ENCODE measurements around the gene VARS1. TPM values are rescaled to one million over a fixed set of nuclear protein-coding genes. Genes with fewer than 3 reads are reported as not detected.
"Not testable (repeated sequence)": the region's sequence is repeated elsewhere in the genome, so short reads cannot be mapped to it uniquely, and the experiment has no call there.

VARS1 gene
- total RNA-seq = 62.6 TPM
- long read RNA-seq, full-length matches to known transcripts = 1 of 55 reads
- long read RNA-seq, partial matches to known transcripts = 40 of 55 reads
- long read RNA-seq, other reads (novel, unspliced or antisense) = 14 of 55 reads

- DNase-seq (ENCODE audit: low spot score) = peak; percentile 98
These were observed at the start of gene VARS1 for GRCh38 chr6:31795616-31796298. VARS1 (minus strand) TSS chr6:31795752; CDS start chr6:31795217, 535 bp downstream.

GRCh38 chr6:31844507-31844906 is 49.0 kb upstream of the VARS1 start:
- DNase-seq (ENCODE audit: low spot score) = no peak

- no peak for DNase-seq (ENCODE audit: low spot score)
These were observed 46.5 kb upstream of the VARS1 start for GRCh38 chr6:31842053-31842452.

GRCh38 chr6:31839779-31840126 is 44.2 kb upstream of the VARS1 start:
- not testable (repeated sequence) for DNase-seq (ENCODE audit: low spot score)

- no peak for DNase-seq (ENCODE audit: low spot score)
These were observed 43.4 kb upstream of the VARS1 start for GRCh38 chr6:31838968-31839367.

- not testable (repeated sequence) for DNase-seq (ENCODE audit: low spot score)
These were observed 42.6 kb upstream of the VARS1 start for GRCh38 chr6:31838114-31838553.

GRCh38 chr6:31837369-31838113 is 42.0 kb upstream of the VARS1 start:
- no peak for DNase-seq (ENCODE audit: low spot score)

- no peak for DNase-seq (ENCODE audit: low spot score)
These were observed 41.2 kb upstream of the VARS1 start for GRCh38 chr6:31836474-31837368.

GRCh38 chr6:31836047-31836473 is 40.5 kb upstream of the VARS1 start:
- no peak for DNase-seq (ENCODE audit: low spot score)

GRCh38 chr6:31834367-31835250 is 39.1 kb upstream of the VARS1 start:
- peak; percentile 94 for DNase-seq (ENCODE audit: low spot score)

- no peak for DNase-seq (ENCODE audit: low spot score)
These were observed 36.0 kb upstream of the VARS1 start for GRCh38 chr6:31831350-31832215.

GRCh38 chr6:31830886-31831335 is 35.4 kb upstream of the VARS1 start:
- no peak for DNase-seq (ENCODE audit: low spot score)

GRCh38 chr6:31829633-31830283 is 34.2 kb upstream of the VARS1 start:
- no peak for DNase-seq (ENCODE audit: low spot score)

GRCh38 chr6:31827286-31828079 is 31.9 kb upstream of the VARS1 start, which contains the start of gene HSPA1B:
HSPA1B (plus strand) TSS chr6:31827738; CDS start chr6:31827951, 213 bp downstream.
- peak; percentile 98 for DNase-seq (ENCODE audit: low spot score)

GRCh38 chr6:31826793-31827285 is 31.3 kb upstream of the VARS1 start:
- DNase-seq (ENCODE audit: low spot score) = peak; percentile 92

GRCh38 chr6:31825553-31825952 is 30.0 kb upstream of the VARS1 start:
- no peak for DNase-seq (ENCODE audit: low spot score)

- not testable (repeated sequence) for DNase-seq (ENCODE audit: low spot score)
These were observed 28.1 kb upstream of the VARS1 start for GRCh38 chr6:31823592-31824196.

All from mesenteric fat pad (tissue), 1 donor.